Thymus (tissue), 11 donors: Measurements from ENCODE around the gene COL23A1. TPM values are rescaled to one million over a fixed set of nuclear protein-coding genes. Genes with fewer than 3 reads are reported as not detected.

ENCODE experiments used
- DNase-seq, 9 donors: peaks; one replicate each; pipeline ENCODE4 v3.0.0-alpha.2; 2013; ENCODE audit warnings: low spot score in 9 of 9, low read depth in 6 of 9, missing footprints in 1 of 9
- H3K27ac ChIP-seq, 2 donors: one replicate each; pipeline ENCODE4 v1.5.1; 2013; ENCODE audit warnings: control low read depth in 1 of 2, low read depth in 1 of 2, low read length in 1 of 2, mild to moderate bottlenecking in 1 of 2, moderate library complexity in 1 of 2
- H3K27me3 ChIP-seq, 2 donors: one replicate each; pipeline ENCODE4 v1.5.1; 2013; ENCODE audit warnings: low read length in 1 of 2; ENCODE audit not compliant: control insufficient read depth in 2 of 2, insufficient read depth in 1 of 2
- H3K36me3 ChIP-seq, 2 donors: one replicate each; pipeline ENCODE4 v1.5.1; 2013; ENCODE audit warnings: low read length in 1 of 2, mild to moderate bottlenecking in 1 of 2, moderate library complexity in 1 of 2; ENCODE audit not compliant: control insufficient read depth in 2 of 2, insufficient read depth in 2 of 2
- H3K4me1 ChIP-seq, 2 donors: one replicate each; pipeline ENCODE4 v1.5.1; 2013; ENCODE audit warnings: low read length in 2 of 2; ENCODE audit not compliant: control insufficient read depth in 2 of 2, insufficient read depth in 2 of 2
- H3K4me3 ChIP-seq, 2 donors: one replicate each; pipeline ENCODE4 v1.5.1; 2013; ENCODE audit warnings: low read length in 2 of 2, control low read depth in 1 of 2, mild to moderate bottlenecking in 1 of 2
- H3K9me3 ChIP-seq, 2 donors: one replicate each; pipeline ENCODE4 v1.5.1; 2013; ENCODE audit warnings: low read length in 1 of 2, mild to moderate bottlenecking in 1 of 2; ENCODE audit not compliant: control insufficient read depth in 2 of 2, insufficient read depth in 1 of 2
- WGBS: extraction: QIAGEN DNeasy Blood & Tissue Kit; methylation state at CpG from one replicate; pipeline ENCODE4 v1.1.7; 2013; 5-methylcytosine and 5-hydroxymethylcytosine counted together
- polyA plus RNA-seq: library from polyadenylated mRNA; stranded (reverse); fragments of 200-250 nt; gene quantifications from one replicate; pipeline ENCODE4 v1.2.3, GENCODE V29; 2013
- total RNA-seq: library from RNA; stranded (reverse); fragments of 120-200 nt; gene quantifications from one replicate; pipeline ENCODE4 v1.2.4, GENCODE V29; 2013
- donor health status: healthy.

The COL23A1 gene
- total and polyA plus RNA-seq, 2 donors, result 1.5 to 2.6 TPM

- Histone ChIP-seq H3K4me1 (no peaks in the 10 kb centered on the region), H3K9me3 (no peaks in the 10 kb centered on the region), H3K4me3 (no peak overlapping the region), H3K27me3 (no peaks in the 10 kb centered on the region), H3K36me3 (no peaks in the 10 kb centered on the region), H3K27ac (no peak overlapping the region)
- DNase-seq, result no peak
These were observed 294.6 kb downstream of the COL23A1 start for GRCh38 chr5:178295589-178295988.

DNA sequence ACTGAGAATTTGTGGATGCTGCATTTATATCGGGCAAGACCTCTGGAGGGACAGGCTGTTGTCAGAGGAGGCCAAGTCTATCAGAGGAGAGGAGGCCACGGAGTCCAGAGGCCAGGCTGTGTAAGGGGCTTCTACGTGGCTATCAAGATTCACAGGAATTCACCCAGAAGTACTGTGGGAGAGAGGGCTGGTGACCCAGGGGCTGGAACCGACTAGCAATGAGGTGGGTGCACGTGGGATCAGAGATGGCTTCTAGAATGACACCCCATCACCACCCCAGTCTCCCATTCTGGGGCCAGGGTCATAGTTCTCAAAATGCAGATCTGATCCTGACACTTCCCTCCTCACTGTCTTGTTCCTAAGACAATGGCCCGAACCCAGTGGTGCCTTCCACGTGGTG, 296.4 kb downstream of the COL23A1 start:
- DNase-seq, result no peak
- 93% methylated on average over 7 of the region's 7 CpGs for WGBS
- H3K36me3 ChIP-seq, result no peaks in the 10 kb centered on the region

DNA sequence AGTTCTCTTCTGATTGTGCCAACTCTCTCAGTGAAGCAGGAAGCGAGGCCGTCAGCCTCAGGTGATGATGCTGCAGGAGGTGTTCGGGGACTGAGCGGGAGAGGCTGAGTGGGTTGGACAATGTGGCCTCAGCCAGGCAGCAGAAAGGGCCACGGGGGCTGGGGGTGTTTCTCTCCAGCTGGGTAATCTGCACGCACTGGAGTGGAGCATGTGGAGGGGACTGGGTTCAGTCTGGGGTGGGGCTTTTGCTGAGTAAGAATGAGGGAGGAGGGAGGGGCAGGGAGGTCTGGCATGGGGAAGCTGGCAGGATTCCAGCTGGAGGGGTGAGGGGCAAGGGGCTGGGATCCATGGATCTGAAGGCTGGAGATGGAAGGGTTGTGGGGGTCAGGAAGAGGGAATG, 296.8 kb downstream of the COL23A1 start:
- WGBS, result 71% methylated on average over 6 of the region's 6 CpGs
- no peaks in the 10 kb centered on the region for H3K9me3 ChIP-seq
- H3K4me3 ChIP-seq, result no peak overlapping the region
- H3K27me3 ChIP-seq, result no peaks in the 10 kb centered on the region
- DNase-seq, result no peak
- H3K4me1 ChIP-seq, result no peaks in the 10 kb centered on the region
- no peak overlapping the region for H3K27ac ChIP-seq
- no peaks in the 10 kb centered on the region for H3K36me3 ChIP-seq

More for the DNA sequence above, 296.4 kb downstream of the COL23A1 start:
- Histone ChIP-seq H3K9me3 (no peaks in the 10 kb centered on the region), H3K4me3 (no peak overlapping the region), H3K27me3 (no peaks in the 10 kb centered on the region), H3K27ac (no peak overlapping the region), H3K4me1 (no peaks in the 10 kb centered on the region)

DNA sequence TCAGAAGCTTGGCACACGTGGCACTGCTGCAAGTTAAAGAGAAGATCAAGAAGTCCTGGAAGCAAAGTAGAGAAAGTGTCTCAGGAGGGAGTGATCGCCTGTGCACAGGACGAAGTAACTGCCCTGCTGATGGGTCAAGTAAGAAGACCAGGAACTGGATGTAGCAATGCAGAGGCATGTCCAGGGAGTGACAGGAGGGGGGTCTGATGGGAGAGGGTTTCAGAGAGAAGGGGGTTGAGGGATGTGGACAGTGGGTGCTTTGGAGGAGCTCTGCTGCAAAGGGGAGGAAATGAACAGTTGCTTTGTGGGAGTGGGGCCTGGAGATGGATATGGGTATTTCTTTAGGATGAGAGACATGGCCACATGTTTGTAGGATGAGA, 297.4 kb downstream of the COL23A1 start:
- 97% methylated on average over 3 of the region's 3 CpGs for WGBS
- Histone ChIP-seq H3K36me3 (no peaks in the 10 kb centered on the region), H3K4me1 (no peaks in the 10 kb centered on the region), H3K9me3 (no peaks in the 10 kb centered on the region), H3K4me3 (no peak overlapping the region), H3K27me3 (no peaks in the 10 kb centered on the region), H3K27ac (no peak overlapping the region)
- DNase-seq, result no peak

DNA sequence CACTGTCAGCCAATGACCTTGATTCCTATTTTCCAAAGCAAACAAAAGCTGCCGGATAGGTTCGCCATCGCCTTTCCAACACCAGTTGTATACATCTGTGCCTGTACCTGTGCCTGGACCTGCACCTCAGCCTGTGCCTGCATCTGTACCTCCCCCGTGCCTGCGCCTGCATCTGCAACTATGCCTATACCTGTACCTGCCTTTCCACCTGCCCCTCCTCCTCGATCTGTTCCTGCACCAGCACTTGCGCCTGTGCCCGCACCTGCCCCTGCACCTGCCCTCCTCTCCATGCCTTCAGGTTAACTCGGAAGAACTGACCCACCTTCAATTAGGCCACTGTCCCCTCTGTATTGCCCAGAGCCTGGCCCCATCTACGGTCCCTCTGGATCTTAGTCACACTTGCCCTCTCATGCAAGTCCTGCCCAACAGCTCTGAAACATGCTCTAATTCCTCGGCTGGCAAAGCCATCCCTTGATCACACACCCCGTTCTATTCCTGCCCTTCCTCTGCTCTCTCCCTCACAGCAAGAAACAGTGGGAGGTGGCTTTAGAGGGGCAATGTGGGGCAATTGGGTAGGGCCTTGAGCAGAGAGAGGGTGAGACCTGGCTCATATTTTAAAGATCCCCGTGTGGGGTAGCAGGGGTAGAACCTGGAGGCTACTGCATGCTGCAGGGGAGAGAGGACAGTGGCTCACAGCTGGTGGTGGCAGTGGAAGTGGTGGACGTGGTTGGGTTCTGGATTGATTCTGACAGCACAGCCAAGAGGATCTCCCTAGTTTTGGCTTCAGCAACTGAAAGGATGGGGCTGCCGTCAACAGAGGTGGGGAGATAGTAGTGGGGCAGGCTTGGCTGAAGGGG, 298.0 kb downstream of the COL23A1 start:
- Histone ChIP-seq H3K36me3 (no peaks in the 10 kb centered on the region), H3K27me3 (no peaks in the 10 kb centered on the region), H3K27ac (no peak overlapping the region), H3K4me3 (no peak overlapping the region), H3K4me1 (no peaks in the 10 kb centered on the region), H3K9me3 (no peaks in the 10 kb centered on the region)
- no peak for DNase-seq
- WGBS, result 95% methylated on average over 15 of the region's 15 CpGs

- H3K27me3 ChIP-seq, result no peaks in the 10 kb centered on the region
- no peaks in the 10 kb centered on the region for H3K36me3 ChIP-seq
- no peaks in the 10 kb centered on the region for H3K9me3 ChIP-seq
- DNase-seq, result no peak
- H3K27ac ChIP-seq, result no peak overlapping the region
- WGBS, result 85% methylated on average over 13 of the region's 13 CpGs
- H3K4me3 ChIP-seq, result no peak overlapping the region
- H3K4me1 ChIP-seq, result no peaks in the 10 kb centered on the region
These were observed 299.0 kb downstream of the COL23A1 start for GRCh38 chr5:178291161-178291561.

DNA sequence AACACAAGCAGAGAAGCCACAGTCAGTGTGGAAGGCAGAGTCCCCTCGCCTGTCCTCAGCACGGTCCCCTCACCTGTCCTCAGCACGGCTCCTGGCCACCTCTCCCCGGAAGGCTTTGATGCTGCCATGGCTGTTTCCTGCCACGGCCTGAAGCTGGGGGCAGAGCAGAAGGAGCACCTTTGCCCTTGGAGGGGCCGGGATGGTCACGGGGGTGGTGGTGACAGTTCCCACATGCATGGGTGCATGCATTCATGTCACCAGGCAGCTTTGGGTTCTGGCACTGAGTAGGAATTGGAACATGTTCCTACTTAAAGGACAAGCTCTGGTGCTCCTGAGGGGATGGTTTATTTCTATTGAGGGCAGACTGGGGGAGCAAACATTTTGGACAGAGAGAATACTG, 299.8 kb downstream of the COL23A1 start:
- 89% methylated on average over 7 of the region's 7 CpGs for WGBS
- H3K36me3 ChIP-seq, result no peaks in the 10 kb centered on the region
- H3K27ac ChIP-seq, result no peak overlapping the region
- H3K4me3 ChIP-seq, result no peak overlapping the region
- no peaks in the 10 kb centered on the region for H3K27me3 ChIP-seq
- H3K4me1 ChIP-seq, result no peaks in the 10 kb centered on the region
- H3K9me3 ChIP-seq, result no peaks in the 10 kb centered on the region
- no peak for DNase-seq

DNA sequence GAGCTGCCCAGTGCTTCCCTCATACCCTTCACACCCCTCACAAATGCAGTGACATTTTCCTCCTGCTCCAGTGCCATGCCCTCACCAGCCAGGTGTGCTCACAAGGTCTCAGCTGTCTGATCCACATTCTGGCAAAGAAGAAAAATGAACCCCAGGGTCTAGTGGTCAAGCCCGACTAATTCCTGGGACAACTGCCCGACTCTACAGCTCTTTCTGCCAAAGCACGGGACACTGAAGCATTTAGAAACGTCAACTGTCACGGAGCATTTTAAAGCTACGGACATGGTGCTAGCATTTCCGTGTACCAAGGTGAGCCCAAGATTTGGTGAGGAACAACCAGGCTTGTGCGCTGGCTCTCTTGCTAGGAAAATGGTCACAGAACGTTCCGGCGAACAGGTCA, 300.8 kb downstream of the COL23A1 start:
- Histone ChIP-seq H3K4me1 (no peaks in the 10 kb centered on the region), H3K27me3 (no peaks in the 10 kb centered on the region), H3K4me3 (no peak overlapping the region), H3K27ac (no peak overlapping the region), H3K9me3 (no peaks in the 10 kb centered on the region), H3K36me3 (no peaks in the 10 kb centered on the region)
- WGBS, result 89% methylated on average over 11 of the region's 11 CpGs
- DNase-seq, result no peak

DNA sequence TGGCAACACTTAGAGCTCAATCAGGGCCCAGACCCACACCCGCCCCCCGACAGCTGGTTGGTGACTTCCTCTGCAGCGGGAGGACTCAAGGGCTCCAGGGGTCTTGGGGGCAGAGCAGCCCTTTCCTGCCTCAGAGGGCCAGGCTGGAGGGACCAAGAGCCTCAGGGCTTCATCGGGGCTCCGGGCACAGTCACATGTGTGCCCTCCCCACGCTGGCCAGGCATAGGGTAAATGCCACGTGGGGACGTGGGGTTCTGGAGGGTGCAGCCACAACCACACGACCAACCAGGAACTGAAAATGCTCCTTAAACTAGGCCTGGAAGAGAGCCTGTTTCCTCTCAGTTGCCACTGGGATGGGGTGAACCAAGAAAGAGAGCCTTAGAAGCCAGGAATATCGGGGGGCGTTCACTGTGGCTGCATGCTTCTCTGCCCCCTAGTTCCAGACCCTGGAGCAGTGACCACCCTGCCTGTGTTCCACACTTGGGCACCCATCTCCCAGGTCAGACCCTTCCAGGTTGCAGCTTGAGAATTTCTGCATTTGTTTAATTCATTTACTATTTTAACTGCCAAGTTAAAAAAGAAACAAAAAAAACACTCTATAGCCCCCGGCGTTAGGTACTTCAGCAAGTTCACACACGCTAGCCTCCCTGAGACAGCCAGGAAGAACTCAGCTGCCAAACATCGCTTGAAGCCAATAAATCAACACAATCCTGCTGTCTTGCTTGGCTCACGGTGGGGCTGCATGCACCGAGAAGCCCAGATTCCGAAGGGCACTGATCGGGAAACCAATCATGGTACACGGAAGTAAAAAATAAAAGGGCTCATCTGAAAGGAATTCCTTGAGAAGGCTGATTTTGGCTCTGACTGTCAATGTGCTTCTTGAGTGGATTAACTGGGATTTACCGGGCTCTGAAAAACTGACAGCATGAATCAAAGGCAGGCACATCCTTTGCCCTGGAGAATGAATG, 301.5 kb downstream of the COL23A1 start:
- Histone ChIP-seq H3K27ac (no peak overlapping the region), H3K36me3 (no peaks in the 10 kb centered on the region), H3K9me3 (no peaks in the 10 kb centered on the region), H3K27me3 (no peaks in the 10 kb centered on the region), H3K4me1 (no peaks in the 10 kb centered on the region), H3K4me3 (no peak overlapping the region)
- 71% methylated on average over 21 of the region's 21 CpGs for WGBS
- no peak for DNase-seq
